ENCODE results near the gene NOXO1.
"Not testable (repeated sequence)": the region's sequence is repeated elsewhere in the genome, so short reads cannot be mapped to it uniquely, and the experiment has no call there.

NOXO1 gene

DNA sequence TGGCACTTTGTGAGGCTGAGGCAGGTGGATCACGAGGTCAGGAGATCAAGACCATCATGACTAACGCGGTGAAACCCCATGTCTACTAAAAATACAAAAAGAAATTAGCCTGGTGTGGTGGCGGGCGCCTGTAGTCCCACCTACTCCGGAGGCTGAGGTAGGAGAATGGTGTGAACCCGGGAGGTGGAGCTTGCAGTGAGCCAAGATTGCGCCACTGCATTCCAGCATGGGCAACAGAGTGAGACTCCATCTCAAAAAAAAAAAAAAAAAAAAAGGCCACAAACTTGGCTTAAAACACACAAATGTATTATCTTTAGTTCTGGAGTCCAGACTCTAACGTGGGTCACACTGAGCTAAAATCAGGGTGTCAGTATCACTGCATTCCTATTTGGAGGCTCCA, 30.5 kb upstream of the NOXO1 start:
- not testable (repeated sequence) for DNase-seq (ENCODE audit: low read depth in 2 of 2)

DNA sequence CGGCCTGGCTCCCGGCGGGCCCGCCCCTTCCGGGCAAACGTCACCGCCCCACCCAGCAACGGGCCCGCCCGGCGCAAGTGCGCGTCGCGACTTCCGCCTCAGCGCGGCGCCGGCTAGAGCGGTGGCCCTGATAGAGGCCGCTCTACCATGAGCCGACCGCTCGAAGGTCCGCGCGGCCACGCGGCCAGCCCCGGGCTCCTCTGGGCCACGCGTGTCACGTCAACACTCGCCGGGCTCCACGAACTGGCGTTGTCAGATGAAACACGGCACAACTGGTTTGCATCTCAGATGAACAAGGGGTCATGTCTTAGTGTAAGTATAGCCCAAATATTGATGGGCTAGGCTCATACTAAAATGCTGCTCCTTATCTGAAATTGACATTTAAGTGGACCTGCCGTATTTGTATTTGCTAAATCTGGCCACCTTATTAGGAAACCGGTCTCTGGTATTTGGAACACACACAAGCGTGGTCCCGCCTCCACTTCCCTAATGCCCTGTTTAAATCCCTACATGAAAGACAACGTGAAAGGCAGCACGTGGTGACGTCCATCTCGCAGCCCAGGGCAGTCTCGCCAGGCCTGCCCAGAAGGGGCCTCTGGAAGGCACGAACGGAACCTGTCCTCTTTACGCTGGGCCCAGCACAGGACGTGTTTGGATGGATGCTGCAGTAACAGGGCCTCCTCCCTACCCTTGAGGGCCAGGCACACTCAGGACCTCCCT, 28.7 kb upstream of the NOXO1 start, which contains the start of gene ZNF598:
TSS of gene ZNF598 (minus strand) at position 31 of the 720 bp plus-strand sequence.
- DNase-seq (ENCODE audit: low read depth in 2 of 2): peak; percentile 67 to 79

- DNase-seq (ENCODE audit: low read depth in 2 of 2): no peak
Measured at GRCh38 chr16:2009164-2009711, 28.0 kb upstream of the NOXO1 start.

- no peak for DNase-seq (ENCODE audit: low read depth in 2 of 2)
Measured at GRCh38 chr16:2008631-2009163, 27.4 kb upstream of the NOXO1 start.

DNA sequence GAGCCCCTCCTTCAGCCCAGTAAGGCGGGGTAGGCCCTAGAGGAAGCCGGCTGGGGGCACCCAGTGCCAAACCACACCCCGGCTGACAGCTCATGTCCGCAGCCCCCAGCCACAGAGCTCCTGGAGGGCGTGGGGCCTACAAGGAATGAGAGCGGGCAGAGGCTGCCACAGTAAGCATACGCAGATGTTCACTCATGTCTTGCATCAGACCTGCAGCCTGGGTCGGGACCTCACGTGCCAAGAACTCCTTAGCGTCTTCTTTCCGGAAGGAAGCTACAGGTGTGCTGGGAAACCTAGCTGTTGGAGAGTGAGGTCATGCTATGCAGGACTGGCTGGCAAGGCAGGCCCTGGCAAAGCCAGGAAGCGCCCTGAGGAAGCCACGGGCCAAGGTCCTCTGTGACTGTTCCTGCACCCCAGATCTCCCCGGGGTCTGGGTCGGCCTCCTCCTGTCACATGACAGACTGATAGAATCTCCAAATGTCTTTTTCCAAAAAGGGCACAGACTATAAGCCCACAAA, 26.8 kb upstream of the NOXO1 start:
- DNase-seq (ENCODE audit: low read depth in 2 of 2): no peak

- no peak for DNase-seq (ENCODE audit: low read depth in 2 of 2)
Measured at GRCh38 chr16:2007081-2007836, 26.0 kb upstream of the NOXO1 start.

GRCh38 chr16:2006317-2006716, 25.0 kb upstream of the NOXO1 start:
- no peak for DNase-seq (ENCODE audit: low read depth in 2 of 2)

DNA sequence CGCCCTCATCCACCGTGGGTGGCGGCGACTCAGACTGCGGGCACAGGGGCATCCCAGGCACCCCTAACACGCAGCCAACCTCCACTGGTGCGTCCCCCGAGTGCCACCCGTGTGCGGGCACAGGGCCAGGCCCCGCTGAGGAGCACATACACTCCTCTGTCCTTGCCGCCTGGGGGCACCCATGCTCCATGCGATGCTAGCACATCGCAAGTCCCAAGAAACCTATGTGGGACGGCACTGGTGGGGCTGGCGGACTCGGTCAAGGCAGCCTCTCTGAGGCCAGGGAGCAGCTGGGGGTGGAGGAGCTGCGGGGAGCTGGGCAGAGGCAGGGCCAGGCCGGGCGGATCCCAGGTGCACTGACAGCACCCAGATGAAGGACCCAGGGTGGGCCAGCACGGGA, 24.4 kb upstream of the NOXO1 start:
- DNase-seq (ENCODE audit: low read depth in 2 of 2): no peak

- no peak for DNase-seq (ENCODE audit: low read depth in 2 of 2)
Measured at GRCh38 chr16:2004795-2005517, 23.7 kb upstream of the NOXO1 start.

DNA sequence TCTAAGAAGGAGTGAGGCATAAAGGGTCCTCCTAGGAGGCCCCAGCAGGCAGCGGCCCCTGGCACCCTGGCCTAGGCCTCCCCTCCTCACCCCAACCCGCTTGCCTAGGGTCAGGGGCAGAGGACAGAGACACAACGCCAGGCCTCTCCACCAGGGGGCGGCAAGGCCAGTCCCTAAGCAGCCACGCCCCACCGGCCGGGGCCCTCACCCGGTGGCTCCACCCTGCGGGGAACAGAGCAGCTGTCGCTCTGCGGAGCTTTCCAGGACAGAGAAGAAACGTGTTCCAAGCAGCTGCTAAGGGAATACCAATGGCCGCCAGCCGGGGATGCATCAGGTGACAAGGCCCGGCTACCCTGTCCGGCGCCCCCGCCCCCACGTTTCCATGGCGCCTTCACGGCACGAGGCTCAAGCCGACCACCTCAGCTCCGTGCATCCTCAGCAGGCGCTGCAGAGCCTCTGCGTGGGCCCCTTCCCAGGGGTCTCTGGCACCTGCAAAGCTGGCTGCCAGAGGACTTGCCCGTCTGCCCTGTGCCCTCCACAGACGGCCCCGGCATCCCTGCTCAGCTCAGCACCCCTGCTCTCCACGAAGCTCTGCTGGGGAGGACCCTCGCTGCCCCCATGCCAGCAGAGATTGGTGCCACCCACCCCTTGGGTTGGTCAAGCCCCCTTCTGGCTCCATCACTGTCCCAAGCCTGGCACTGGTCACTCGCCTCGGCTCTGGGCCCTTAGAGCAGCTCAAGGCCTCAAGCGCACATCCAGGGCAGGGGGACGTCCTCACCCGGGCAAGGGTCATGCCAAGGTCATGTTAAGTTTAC, 22.8 kb upstream of the NOXO1 start:
- DNase-seq (ENCODE audit: low read depth in 2 of 2): peak; percentile 71 to 85

- DNase-seq (ENCODE audit: low read depth in 2 of 2): no peak
Measured at GRCh38 chr16:2003231-2003826, 22.1 kb upstream of the NOXO1 start.

DNA sequence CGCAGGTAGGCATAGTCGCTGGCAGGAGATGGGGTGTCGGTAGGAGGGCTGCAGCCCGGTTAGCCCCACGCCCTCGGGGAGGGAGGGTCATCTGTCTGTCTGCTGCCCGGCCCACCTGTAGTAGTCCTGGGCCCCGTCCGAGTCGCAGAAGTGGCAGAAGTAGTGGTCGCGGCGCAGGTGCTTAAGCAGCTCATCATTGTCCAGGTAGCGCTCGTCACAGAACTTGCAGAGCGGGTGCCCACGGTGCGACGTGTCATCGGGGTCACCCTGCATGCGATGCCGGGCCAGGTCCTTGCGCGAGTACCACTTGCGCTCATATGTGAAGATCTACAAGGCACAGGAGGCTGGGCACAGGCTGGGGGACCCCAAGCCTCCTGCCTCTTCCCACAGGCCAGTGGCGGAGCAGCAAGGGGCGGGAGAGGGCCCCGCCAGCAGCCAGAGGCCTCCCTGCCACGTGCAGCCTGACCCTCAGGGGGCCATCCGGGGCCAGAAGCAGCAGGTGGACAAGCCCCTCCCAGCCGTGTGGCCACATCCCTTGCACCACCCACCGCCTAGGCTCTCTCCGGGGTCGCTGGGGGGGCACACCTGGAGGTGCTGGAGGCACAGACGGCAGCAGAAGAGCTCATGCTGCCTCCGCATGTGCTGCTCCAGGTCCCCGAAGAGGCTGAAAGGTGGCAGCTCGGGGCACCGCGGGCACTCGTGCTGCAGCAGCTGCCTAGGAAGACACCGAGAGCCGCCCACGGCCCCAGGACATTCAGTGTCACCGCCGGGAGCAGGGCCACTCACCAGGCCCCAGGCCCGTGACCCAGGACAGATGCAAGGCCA, 21.3 kb upstream of the NOXO1 start:
- no peak for DNase-seq (ENCODE audit: low read depth in 2 of 2)

- DNase-seq (ENCODE audit: low read depth in 2 of 2): no peak
Measured at GRCh38 chr16:2001456-2002355, 20.4 kb upstream of the NOXO1 start.

DNA sequence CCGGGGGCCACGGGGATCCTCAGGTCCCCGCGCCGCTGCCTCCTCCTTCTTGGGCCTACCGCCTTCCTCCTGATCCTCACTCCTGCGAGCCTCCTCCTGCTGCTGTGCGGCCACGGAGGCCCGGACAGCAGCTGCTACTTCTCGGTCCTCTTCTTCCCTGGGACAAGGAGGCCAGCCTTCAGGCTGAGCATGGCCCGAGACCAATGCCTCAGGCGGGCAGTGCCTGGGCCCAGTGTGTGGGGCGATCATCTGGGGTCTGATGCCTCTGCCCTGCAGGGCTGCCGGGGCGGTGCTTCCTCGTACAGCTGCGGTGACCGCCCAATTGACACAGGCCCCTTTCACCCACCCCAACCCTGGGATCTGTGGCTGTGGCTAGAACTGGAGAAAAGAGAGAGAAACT, 19.8 kb upstream of the NOXO1 start:
- no peak for DNase-seq (ENCODE audit: low read depth in 2 of 2)

DNA sequence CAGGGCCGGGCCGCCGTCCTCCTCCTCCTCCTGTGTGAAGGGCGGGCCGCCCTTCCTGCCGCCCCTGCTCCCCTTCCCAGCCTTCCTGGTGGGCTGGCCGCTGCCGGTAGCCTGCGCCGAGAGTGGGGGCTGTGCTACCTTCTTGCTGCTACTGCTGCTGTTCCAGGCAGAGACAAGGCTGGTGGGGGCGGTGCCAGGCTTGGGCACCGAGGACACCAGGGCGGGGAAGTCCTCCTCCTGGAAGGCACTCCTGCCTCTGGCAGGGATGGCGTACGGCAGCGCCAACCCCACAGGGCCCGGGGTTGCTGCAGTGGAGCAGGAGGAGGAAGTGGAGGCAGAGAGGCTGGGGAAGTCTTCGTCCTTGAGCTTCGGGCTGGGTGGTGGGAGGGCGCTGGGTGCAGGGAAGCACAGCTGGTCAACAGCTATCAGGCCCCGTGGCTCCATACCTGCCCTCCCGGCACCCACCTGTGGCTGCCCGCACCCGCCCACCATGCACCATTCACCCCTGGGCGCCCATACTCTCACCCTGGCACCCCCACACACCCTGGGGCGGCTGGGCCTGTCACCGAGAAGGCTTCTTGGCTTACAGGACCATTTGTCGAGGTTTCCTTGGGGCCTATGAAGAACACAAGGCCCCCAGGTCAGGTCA, 18.7 kb upstream of the NOXO1 start:
- DNase-seq (ENCODE audit: low read depth in 2 of 2): no peak

GRCh38 chr16:1998852-1999801, 17.9 kb upstream of the NOXO1 start:
- DNase-seq (ENCODE audit: low read depth in 2 of 2): no peak

DNA sequence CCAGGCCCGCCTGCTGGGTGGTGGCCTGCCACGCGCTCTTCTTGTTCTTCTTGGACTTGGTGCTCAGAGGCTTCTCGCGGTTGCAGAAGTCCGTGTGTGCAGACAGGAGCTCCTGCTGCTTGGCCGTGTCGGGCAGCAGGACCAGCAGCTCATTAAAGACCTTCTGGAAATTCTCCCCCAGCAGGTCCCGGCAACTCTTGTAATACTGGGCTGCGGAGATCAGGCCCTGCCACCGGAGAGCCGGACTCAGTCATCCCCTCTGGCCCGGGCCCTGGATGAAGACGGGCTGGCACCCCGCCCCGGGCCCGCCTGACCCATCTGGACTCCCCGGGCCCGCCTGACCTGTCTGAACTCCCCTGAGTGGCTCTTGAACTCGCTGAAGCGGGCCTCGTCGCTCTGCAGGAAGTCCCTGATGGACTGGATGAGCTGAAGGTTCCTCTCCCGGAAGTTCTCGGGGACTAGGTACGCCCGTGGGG, 17.1 kb upstream of the NOXO1 start:
- no peak for DNase-seq (ENCODE audit: low read depth in 2 of 2)
